Heart left ventricle (tissue), 13 donors: ENCODE results near the gene PADI2.

ENCODE experiments used
- POLR2A ChIP-seq, 2 donors: fragments of 450-650 bp; IDR thresholded peaks; one replicate each; pipeline ENCODE4 v1.6.1; 2017; ENCODE audit warnings: antibody characterized with exemption in 2 of 2, mild to moderate bottlenecking in 2 of 2, moderate library complexity in 2 of 2
- TF ChIP-seq, protein P1 (sequence below), 12 donors: fragments of 200-600 bp; sonication (generic) in 4 of 12; IDR thresholded peaks; one replicate each; pipeline versions ENCODE4 v1.5.0 to v1.8.0; 2018 to 2022; ENCODE audit warnings: antibody characterized with exemption in 12 of 12, mild to moderate bottlenecking in 5 of 12
- donor health status: ischemic (EF 13 %, LVEDD 7.1; RV severe dilation, severe dysfunction).
- donor health status: DM: no; HTN: yes; CAD: no.
- donor health status: DM: no; HTN: no; CAD: no.
- donor health status: ischemic (EF 25% LVEDD 6.9; RV normal size, moderate dysfunction).
- donor health status: ischemic (EF 25% LVEDD 5.7; RV mildly dilated, moderate dysfunction).
- donor health status: ischemic (EF 35%, LVEDD 5.7; RV mildly dilated, moderate dysfunction).
- donor health status: nonischemic (EF 11% LVEDD 7.7; RV severe dilation, severe dysfunction).
- donor health status: DM: yes; HTN: yes; CAD: no.
- donor health status: PGD.
- donor health status: ischemic (EF 29% LVEDD 5.4; RV normal size, mild dysfunction).
- donor health status: nonischemic (EF 23%, LVEDD 6.1; RV moderate dilation, normal function).

GRCh38 chr1:17097147-17097546, 22.1 kb downstream of the PADI2 start:
- TF ChIP-seq, protein P1, sequence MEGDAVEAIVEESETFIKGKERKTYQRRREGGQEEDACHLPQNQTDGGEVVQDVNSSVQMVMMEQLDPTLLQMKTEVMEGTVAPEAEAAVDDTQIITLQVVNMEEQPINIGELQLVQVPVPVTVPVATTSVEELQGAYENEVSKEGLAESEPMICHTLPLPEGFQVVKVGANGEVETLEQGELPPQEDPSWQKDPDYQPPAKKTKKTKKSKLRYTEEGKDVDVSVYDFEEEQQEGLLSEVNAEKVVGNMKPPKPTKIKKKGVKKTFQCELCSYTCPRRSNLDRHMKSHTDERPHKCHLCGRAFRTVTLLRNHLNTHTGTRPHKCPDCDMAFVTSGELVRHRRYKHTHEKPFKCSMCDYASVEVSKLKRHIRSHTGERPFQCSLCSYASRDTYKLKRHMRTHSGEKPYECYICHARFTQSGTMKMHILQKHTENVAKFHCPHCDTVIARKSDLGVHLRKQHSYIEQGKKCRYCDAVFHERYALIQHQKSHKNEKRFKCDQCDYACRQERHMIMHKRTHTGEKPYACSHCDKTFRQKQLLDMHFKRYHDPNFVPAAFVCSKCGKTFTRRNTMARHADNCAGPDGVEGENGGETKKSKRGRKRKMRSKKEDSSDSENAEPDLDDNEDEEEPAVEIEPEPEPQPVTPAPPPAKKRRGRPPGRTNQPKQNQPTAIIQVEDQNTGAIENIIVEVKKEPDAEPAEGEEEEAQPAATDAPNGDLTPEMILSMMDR (IDR thresholded peaks at IDR 0.05) = no peak
- no peak for TF ChIP-seq POLR2A (IDR thresholded peaks at IDR 0.05)
